Endodermal cell (in vitro differentiated cells): ENCODE measurements around the gene RNGTT. TPM values are rescaled to one million over a fixed set of nuclear protein-coding genes. Genes with fewer than 3 reads are reported as not detected.

Experiments
- DNase-seq: peaks from one replicate; pipeline ENCODE4 v3.0.0-alpha.2; 2017
- H3K27ac ChIP-seq: 2 replicates; pipeline ENCODE4 v1.5.1; 2013; ENCODE audit warnings: mild to moderate bottlenecking, low read depth, low read length, moderate library complexity
- H3K27me3 ChIP-seq: 2 replicates; pipeline ENCODE4 v1.6.1; 2013; ENCODE audit warnings: mild to moderate bottlenecking, low read length, moderate library complexity; ENCODE audit not compliant: insufficient read depth, control insufficient read depth, poor library complexity, severe bottlenecking
- H3K36me3 ChIP-seq: 2 replicates; pipeline ENCODE4 v1.7.0; 2013; ENCODE audit warnings: mild to moderate bottlenecking, low read length, moderate library complexity; ENCODE audit not compliant: control insufficient read depth, insufficient read depth
- H3K4me1 ChIP-seq: one replicate; pipeline ENCODE4 v1.7.0; 2013; ENCODE audit warnings: low read length; ENCODE audit not compliant: control insufficient read depth, insufficient read depth
- H3K4me3 ChIP-seq: 2 replicates; pipeline ENCODE4 v1.5.1; 2013; ENCODE audit warnings: mild to moderate bottlenecking, low read length, moderate library complexity
- H3K9ac ChIP-seq: 2 replicates; pipeline ENCODE4 v1.6.1; 2013; ENCODE audit warnings: mild to moderate bottlenecking, low read length, moderate library complexity; ENCODE audit not compliant: poor library complexity, severe bottlenecking; ENCODE audit errors: extremely low read depth
- H3K9me3 ChIP-seq: 2 replicates; pipeline ENCODE4 v1.6.1; 2013; ENCODE audit warnings: mild to moderate bottlenecking, low read length, moderate library complexity; ENCODE audit not compliant: control insufficient read depth
- H3K27ac Mint-ChIP-seq: 2 replicates; pipeline ENCODE4 v1.8.0; 2020; ENCODE audit warnings: mixed read lengths
- H3K27me3 Mint-ChIP-seq: 2 replicates; pipeline ENCODE4 v1.8.0; 2021; ENCODE audit warnings: mild to moderate bottlenecking, mixed read lengths; ENCODE audit not compliant: insufficient read depth
- H3K36me3 Mint-ChIP-seq: 2 replicates; pipeline ENCODE4 v1.8.0; 2020; ENCODE audit warnings: low read depth, mixed read lengths
- H3K4me1 Mint-ChIP-seq: 2 replicates; pipeline ENCODE4 v1.8.0; 2020; ENCODE audit warnings: mixed read lengths
- H3K4me3 Mint-ChIP-seq: 2 replicates; pipeline ENCODE4 v1.8.0; 2020; ENCODE audit warnings: mild to moderate bottlenecking, moderate library complexity, mixed read lengths
- H3K9me3 Mint-ChIP-seq: 2 replicates; pipeline ENCODE4 v1.8.0; 2020; ENCODE audit warnings: mild to moderate bottlenecking, mixed read lengths
- WGBS, 2 experiments: methylation state at CpG; one replicate each; pipeline versions ENCODE4 v1.1.5 to v1.1.7; 2013; ENCODE audit warnings: missing lambda C conversion rate in 2 of 2, mixed read lengths in 1 of 2; ENCODE audit not compliant: insufficient coverage in 1 of 2, insufficient read length in 1 of 2; 5-methylcytosine and 5-hydroxymethylcytosine counted together
- total RNA-seq, 2 donors: library from RNA; stranded (reverse); fragmentation: NEBNext Ultra II Directional in 1 of 2; extraction: Animal tissue kit (Norgen Biotek cat#: 25700) in 1 of 2; gene quantifications; 2 replicates in 1 of 2; 3 replicates in 1 of 2; pipeline ENCODE4 v1.2.1, GENCODE V29; 2021
- TF ChIP-seq, protein P1 (sequence below): fragments of 200-600 bp; sonication (generic); conservative IDR thresholded peaks from 2 replicates; pipeline ENCODE4 v1.5.0; 2021; ENCODE audit warnings: antibody characterized with exemption, mild to moderate bottlenecking

The RNGTT gene
- total RNA-seq, 2 donors from 2014 or later: 21.5 to 28.7 TPM

DNA sequence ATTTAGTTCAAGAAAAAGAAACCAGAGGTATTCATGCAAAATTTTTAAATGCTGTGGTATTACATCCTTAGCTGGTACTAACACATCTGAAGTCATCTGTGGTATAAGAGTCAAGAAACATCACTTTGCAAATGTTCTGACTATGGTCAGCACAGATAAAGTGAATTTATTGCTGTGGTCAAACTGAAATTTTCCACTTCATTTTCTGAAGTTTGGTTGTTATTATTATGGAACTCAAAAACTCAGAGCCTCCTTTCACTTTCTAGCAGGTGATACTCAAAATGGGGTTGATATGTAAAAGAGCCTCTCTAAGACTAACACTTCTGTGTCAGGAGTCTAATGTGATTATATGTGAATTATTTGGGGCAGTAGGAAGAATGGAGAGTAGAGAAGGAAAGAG lies 257.8 kb downstream of the RNGTT start:
- peaks cover 9% of the 10 kb centered on the region for H3K36me3 Mint-ChIP-seq
- no peak for DNase-seq
- no peaks in the 10 kb centered on the region for H3K27me3 Mint-ChIP-seq
- TF ChIP-seq, protein P1, sequence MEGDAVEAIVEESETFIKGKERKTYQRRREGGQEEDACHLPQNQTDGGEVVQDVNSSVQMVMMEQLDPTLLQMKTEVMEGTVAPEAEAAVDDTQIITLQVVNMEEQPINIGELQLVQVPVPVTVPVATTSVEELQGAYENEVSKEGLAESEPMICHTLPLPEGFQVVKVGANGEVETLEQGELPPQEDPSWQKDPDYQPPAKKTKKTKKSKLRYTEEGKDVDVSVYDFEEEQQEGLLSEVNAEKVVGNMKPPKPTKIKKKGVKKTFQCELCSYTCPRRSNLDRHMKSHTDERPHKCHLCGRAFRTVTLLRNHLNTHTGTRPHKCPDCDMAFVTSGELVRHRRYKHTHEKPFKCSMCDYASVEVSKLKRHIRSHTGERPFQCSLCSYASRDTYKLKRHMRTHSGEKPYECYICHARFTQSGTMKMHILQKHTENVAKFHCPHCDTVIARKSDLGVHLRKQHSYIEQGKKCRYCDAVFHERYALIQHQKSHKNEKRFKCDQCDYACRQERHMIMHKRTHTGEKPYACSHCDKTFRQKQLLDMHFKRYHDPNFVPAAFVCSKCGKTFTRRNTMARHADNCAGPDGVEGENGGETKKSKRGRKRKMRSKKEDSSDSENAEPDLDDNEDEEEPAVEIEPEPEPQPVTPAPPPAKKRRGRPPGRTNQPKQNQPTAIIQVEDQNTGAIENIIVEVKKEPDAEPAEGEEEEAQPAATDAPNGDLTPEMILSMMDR: no peak
- H3K4me1 Mint-ChIP-seq: peaks cover 6% of the 10 kb centered on the region
- H3K4me1 ChIP-seq: no peaks in the 10 kb centered on the region
- H3K27ac Mint-ChIP-seq: no peak overlapping the region
- no peaks in the 10 kb centered on the region for H3K9me3 Mint-ChIP-seq
- no peaks in the 10 kb centered on the region for H3K36me3 ChIP-seq
- no peak overlapping the region for H3K27ac ChIP-seq
- H3K4me3 ChIP-seq: no peak overlapping the region
- H3K9ac ChIP-seq: no peak overlapping the region
- no peaks in the 10 kb centered on the region for H3K27me3 ChIP-seq
- H3K9me3 ChIP-seq: no peaks in the 10 kb centered on the region
- no peak overlapping the region for H3K4me3 Mint-ChIP-seq

DNA sequence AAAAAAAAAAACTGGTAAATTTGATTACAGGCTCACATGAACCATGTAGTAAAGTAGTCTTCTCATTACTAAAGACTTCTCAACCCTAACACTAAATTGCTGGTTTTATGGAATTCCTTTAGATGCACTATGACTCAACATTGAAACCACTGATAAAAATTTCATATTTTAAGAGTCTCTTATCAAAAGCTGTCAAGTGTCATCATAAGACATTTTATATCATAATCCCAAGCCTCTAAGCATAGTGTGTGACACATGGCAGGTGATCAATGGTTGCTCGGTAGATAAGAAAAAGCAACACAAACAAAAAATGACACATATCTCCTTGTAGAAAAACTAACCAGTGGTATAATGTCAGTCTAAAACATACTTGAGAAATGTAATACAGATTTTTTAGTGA lies 258.4 kb downstream of the RNGTT start:
- no peaks in the 10 kb centered on the region for H3K9me3 ChIP-seq
- no peak overlapping the region for H3K9ac ChIP-seq
- H3K4me1 ChIP-seq: no peaks in the 10 kb centered on the region
- TF ChIP-seq, protein P1: no peak
- Mint-ChIP-seq H3K27ac (no peak overlapping the region), H3K9me3 (no peaks in the 10 kb centered on the region), H3K27me3 (no peaks in the 10 kb centered on the region), H3K4me3 (no peak overlapping the region), H3K36me3 (peaks cover 9% of the 10 kb centered on the region), H3K4me1 (peaks cover 6% of the 10 kb centered on the region)
- DNase-seq: no peak
- no peaks in the 10 kb centered on the region for H3K36me3 ChIP-seq
- H3K27ac ChIP-seq: no peak overlapping the region
- H3K27me3 ChIP-seq: no peaks in the 10 kb centered on the region
- 86% methylated on average over 1 of the region's 1 CpG; no CpG with 5 or more reads in 1 of the 2 experiments for WGBS, 2 experiments
- H3K4me3 ChIP-seq: no peak overlapping the region

DNA sequence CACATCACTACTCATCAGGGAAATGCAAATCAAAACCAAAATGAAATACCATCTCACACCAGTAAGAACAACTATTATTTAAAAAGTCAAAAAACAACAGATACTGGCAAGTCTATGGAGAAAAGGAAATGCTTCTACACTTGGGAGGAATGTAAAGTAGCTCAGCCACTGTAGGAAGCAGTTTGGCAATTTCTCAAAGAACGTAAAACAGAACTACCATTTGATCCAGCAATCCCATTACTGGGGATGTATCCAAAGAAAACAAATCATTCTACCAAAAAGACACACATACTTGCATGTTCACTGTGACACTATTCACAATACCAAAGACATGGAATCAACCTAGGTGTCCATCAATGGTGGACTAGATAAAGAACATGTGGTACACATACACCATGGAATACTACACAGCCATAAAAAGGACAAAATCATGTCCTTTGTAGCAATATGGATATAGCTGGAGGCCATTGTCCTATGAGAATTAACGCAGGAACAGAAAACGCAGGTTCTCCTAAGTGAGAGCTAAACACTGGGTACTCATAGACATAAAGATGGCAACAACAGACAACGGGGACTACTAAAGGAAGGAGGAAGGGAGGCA lies 260.4 kb downstream of the RNGTT start:
- no peak for DNase-seq
- no peaks in the 10 kb centered on the region for H3K9me3 Mint-ChIP-seq

More for the DNA sequence above, 260.4 kb downstream of the RNGTT start:
- TF ChIP-seq, protein P1: no peak
- Histone ChIP-seq H3K36me3 (no peaks in the 10 kb centered on the region), H3K9me3 (no peaks in the 10 kb centered on the region), H3K9ac (no peak overlapping the region), H3K27ac (no peak overlapping the region), H3K4me1 (no peaks in the 10 kb centered on the region), H3K27me3 (no peaks in the 10 kb centered on the region), H3K4me3 (no peak overlapping the region)
- no peak overlapping the region for H3K4me3 Mint-ChIP-seq
- peaks cover 9% of the 10 kb centered on the region for H3K36me3 Mint-ChIP-seq
- WGBS, 2 experiments: 94 to 96% methylated on average over 3 to 4 of the region's 4 CpGs
- H3K27ac Mint-ChIP-seq: no peak overlapping the region
- H3K4me1 Mint-ChIP-seq: peaks cover 3% of the 10 kb centered on the region
- H3K27me3 Mint-ChIP-seq: no peaks in the 10 kb centered on the region
